HUES6 (cell line): ENCODE results near the gene SNRNP27.

Experiments used
- H3K27ac ChIP-seq: 2 replicates; pipeline ENCODE4 v1.7.0; 2013; ENCODE audit warnings: low read depth, mild to moderate bottlenecking, low read length, inconsistent platforms
- H3K27me3 ChIP-seq: 2 replicates; pipeline ENCODE4 v1.6.1; 2013; ENCODE audit warnings: low read length; ENCODE audit not compliant: control insufficient read depth, insufficient read depth
- H3K36me3 ChIP-seq: 2 replicates; pipeline ENCODE4 v1.6.1; 2013; ENCODE audit warnings: low read length; ENCODE audit not compliant: control insufficient read depth, insufficient read depth
- H3K4me1 ChIP-seq: 2 replicates; pipeline ENCODE4 v1.6.1; 2013; ENCODE audit warnings: low read length; ENCODE audit not compliant: control insufficient read depth, insufficient read depth
- H3K4me3 ChIP-seq: 2 replicates; pipeline ENCODE4 v1.5.1; 2013; ENCODE audit warnings: low read depth, low read length
- H3K9ac ChIP-seq: one replicate; pipeline ENCODE4 v1.6.1; 2013; ENCODE audit warnings: mild to moderate bottlenecking, low read length
- H3K9me3 ChIP-seq: 2 replicates; pipeline ENCODE4 v1.6.1; 2013; ENCODE audit warnings: low read depth, low read length; ENCODE audit not compliant: control insufficient read depth, insufficient read depth

The SNRNP27 gene

DNA sequence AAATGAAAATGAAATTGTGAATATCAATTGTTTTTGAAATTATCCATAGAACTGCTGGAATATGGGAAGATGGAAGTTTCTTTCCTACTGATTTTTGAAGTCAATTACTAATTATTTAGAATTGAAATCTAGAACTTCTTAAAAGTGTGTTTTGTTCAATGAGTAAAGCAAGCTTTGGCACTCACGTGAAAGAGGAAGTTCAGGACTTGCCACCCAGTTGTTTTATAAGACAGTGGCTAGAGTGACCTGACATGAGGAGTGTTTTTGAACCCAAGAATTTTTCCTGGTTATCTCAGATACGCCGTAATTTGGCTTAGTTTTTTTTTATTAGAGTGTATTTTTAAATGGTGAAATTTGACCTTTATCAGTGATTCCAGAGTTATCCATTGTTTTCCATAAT, 24.6 kb downstream of the SNRNP27 start:
- Histone ChIP-seq H3K4me3 (no peak overlapping the region), H3K9ac (no peak overlapping the region), H3K27me3 (peaks cover 7% of the 10 kb centered on the region; the same call in 1 of the 2 replicates), H3K27ac (no peak overlapping the region), H3K9me3 (no peaks in the 10 kb centered on the region), H3K36me3 (no peaks in the 10 kb centered on the region), H3K4me1 (no peaks in the 10 kb centered on the region)

DNA sequence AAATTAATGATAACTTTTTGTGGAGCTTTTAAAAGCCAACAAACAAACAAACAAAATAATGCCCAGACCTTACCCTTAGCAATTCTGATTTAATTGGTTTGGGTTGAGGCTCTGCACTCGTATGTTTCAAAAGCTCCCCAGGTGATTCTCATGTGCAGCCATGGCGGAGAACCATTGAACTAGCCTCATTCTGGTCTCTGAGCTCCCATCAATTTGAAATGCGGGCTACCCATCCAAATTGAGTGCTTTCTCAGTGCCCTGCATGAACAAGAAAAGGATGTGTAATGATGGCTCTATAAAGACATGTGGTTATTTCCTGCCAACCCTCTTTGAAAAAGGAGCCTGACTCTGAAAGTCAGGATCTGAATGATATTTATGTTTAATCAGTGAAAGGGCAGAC, 29.4 kb downstream of the SNRNP27 start:
- no peak overlapping the region for H3K27ac ChIP-seq
- no peaks in the 10 kb centered on the region for H3K27me3 ChIP-seq
- no peaks in the 10 kb centered on the region for H3K4me1 ChIP-seq

DNA sequence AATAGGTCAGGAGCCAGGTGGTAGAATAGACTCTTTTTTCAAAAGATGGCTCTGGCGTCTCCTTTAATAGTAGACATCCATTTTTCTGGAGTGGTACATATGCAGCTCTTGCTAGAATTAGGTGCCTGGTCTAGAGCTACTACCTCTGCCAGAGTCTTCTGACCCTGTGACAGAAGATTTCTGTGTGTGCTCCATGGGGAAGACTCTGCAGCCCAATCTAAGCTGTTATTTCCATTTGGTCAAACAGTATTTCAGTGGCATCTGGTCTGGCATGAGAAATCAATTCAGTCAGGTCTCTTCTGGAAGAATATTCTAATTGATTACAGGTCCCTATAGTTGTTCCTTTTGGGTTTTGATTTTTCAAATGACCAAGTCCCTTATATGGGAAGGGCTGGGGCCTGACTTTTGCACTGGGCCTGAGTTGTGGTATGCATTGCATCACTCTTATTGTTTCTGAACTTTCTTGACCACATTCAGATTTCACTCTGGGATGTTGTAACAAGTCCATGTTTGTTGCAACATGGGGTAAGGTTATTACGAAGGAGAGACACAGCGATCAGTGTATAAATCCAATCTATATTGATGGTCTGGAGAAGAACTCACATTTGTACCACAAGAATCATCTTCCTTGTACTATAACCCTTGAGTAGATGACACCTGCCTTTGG, 33.2 kb downstream of the SNRNP27 start:
- no peaks in the 10 kb centered on the region for H3K9me3 ChIP-seq
- H3K4me3 ChIP-seq, result no peak overlapping the region
- H3K27ac ChIP-seq, result no peak overlapping the region
- no peaks in the 10 kb centered on the region for H3K27me3 ChIP-seq
- H3K4me1 ChIP-seq, result no peaks in the 10 kb centered on the region
- no peaks in the 10 kb centered on the region for H3K36me3 ChIP-seq
- H3K9ac ChIP-seq, result no peak overlapping the region

More for the DNA sequence above, 29.4 kb downstream of the SNRNP27 start:
- Histone ChIP-seq H3K36me3 (no peaks in the 10 kb centered on the region), H3K9ac (no peak overlapping the region), H3K4me3 (no peak overlapping the region), H3K9me3 (no peaks in the 10 kb centered on the region)

DNA sequence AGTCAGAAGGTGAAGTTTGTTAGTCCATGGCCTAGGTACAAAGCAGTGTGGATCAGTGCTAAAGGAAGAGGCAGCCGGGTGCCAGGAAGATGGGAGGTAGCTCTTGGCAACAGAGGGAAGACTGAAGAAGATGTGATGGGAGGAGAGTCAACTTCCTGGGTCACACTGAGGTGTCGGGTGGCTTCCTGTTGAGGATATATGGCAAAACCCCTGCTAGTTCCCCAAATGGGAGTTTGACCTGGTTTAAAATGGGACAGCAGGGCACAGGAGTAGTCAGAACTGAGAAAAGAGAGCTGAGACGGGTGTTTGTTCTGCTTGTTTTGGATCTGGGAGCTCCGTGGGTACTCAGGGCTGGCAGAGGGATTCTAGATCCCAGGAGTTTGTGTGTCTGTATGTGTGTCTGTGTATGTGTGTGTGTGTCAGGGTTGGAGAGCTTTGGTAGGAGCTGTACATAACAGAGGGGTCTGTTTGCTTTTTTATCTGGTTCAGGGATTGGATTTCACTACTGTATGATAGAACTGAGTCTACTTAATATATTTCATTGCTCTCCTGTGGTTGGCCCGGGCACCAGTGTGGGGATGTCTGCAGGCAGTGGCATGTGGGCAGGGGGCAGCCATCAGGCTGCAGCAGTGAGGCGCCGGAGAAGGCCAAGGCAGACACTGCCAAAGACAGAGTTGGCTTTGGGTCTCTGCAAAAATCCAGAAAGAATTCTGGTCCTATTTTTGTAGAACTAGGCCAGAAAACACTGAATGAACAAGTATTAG, 38.3 kb downstream of the SNRNP27 start:
- no peaks in the 10 kb centered on the region for H3K27me3 ChIP-seq
- no peak overlapping the region for H3K9ac ChIP-seq
- no peak overlapping the region for H3K27ac ChIP-seq
- H3K9me3 ChIP-seq, result no peaks in the 10 kb centered on the region
- no peak overlapping the region for H3K4me3 ChIP-seq
- peaks cover 3% of the 10 kb centered on the region; the same call in 1 of the 2 replicates for H3K36me3 ChIP-seq
- H3K4me1 ChIP-seq, result peaks cover 4% of the 10 kb centered on the region; the same call in 1 of the 2 replicates

DNA sequence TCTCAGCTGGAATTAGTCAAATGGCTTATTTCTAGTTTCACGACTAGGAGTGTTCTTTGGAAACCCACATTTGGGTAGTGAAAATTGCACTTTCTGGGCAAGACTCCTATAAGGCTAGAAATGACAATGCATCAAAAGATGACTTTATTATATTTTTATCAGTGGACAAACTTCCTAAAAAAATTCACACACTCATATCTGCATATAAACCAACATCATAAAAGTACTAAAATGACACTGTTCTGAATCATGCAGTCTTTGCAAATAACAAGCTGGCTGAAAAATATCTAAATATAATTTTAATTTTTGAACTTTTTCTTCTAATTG, 38.8 kb downstream of the SNRNP27 start:
- H3K9ac ChIP-seq, result no peak overlapping the region
- no peaks in the 10 kb centered on the region for H3K27me3 ChIP-seq
- no peak overlapping the region for H3K27ac ChIP-seq
- H3K4me3 ChIP-seq, result no peak overlapping the region
- H3K4me1 ChIP-seq, result peaks cover 7% of the 10 kb centered on the region; the same call in 1 of the 2 replicates
- H3K36me3 ChIP-seq, result peaks cover 3% of the 10 kb centered on the region; the same call in 1 of the 2 replicates
- no peaks in the 10 kb centered on the region for H3K9me3 ChIP-seq

DNA sequence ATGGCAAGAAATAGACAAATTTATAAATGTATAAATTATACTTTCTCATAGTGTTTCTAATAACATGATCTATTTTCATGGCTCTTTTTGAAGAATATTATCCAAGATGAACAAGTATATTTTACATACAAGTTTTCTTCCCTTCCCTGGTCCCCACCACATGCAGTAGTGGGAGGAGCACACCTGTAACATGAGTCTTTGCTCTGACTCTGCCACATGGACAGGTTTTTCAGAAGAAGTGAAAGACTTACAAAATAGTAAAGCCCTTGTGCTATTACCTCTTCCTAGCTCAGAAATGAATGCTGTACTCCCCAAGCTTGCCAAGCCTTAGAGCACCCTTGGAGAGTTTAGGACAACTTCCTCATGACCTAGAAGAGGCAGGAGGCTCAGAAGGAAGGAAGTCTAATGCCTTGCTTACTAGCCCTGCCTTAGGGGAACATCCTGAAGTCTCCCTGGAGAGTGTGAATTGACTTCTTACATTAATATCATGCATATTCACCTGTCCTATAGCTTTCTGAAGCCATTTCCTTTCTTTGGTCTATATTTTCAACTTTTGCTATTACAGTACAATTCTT, 39.6 kb downstream of the SNRNP27 start:
- Histone ChIP-seq H3K27me3 (no peaks in the 10 kb centered on the region), H3K9me3 (no peaks in the 10 kb centered on the region), H3K27ac (no peak overlapping the region), H3K4me3 (no peak overlapping the region), H3K4me1 (peaks cover 7% of the 10 kb centered on the region; the same call in 1 of the 2 replicates), H3K36me3 (peaks cover 8% of the 10 kb centered on the region), H3K9ac (no peak overlapping the region)

DNA sequence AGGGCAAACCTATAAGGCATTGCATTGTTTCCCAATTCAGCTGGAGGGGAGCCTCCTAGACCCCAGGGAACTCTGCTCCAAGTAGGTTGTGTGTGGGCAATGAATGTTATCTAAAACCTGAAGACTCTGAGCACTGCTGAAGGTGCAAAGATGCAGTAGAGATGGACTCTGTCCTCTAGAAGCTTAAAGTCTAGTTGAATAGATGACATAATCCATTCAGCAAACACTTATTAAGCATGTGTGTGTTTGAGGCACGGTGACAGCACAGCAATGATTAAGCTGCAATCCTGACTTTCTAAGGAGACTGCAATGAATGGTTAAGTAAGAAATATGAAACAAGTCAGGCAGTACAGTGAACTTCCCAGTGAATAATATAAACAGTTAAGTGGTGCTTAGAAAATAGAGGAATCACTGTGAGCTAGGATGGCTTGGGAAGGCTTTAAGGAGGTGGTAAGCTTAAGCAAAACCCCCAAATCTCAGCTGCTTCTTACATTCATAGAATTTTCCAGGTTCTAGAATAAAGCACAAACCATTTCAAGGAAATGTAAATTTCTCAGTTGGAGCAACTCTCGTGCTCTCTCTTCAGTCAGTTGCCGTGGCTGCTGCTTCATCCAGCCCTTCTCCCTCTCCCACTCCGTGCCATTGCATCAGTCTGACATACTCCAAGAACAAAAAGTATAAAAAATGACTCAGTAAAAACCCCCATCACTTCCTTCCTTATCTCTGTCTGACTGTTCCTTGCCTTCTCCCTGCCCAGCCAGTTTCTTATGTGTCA, 40.3 kb downstream of the SNRNP27 start:
- H3K4me1 ChIP-seq, result peaks cover 7% of the 10 kb centered on the region; the same call in 1 of the 2 replicates
- peaks cover 8% of the 10 kb centered on the region for H3K36me3 ChIP-seq
- H3K9me3 ChIP-seq, result no peaks in the 10 kb centered on the region
- H3K4me3 ChIP-seq, result no peak overlapping the region
- H3K27me3 ChIP-seq, result no peaks in the 10 kb centered on the region
- no peak overlapping the region for H3K9ac ChIP-seq
- no peak overlapping the region for H3K27ac ChIP-seq

DNA sequence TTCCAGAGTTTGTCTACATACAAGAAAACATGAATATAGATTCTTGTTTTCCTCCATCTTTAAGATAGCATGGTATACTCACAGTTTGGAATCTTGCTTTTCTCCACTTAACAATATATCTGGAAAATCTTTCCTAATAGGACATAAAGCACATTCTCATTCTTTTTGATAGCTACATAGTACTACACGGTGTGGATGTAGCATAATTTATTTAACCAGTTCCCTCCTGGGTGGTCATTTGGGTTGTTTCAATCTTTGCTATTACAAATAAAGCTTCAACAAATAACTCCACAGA, 40.8 kb downstream of the SNRNP27 start:
- Histone ChIP-seq H3K27ac (no peak overlapping the region), H3K9ac (no peak overlapping the region), H3K27me3 (no peaks in the 10 kb centered on the region)

DNA sequence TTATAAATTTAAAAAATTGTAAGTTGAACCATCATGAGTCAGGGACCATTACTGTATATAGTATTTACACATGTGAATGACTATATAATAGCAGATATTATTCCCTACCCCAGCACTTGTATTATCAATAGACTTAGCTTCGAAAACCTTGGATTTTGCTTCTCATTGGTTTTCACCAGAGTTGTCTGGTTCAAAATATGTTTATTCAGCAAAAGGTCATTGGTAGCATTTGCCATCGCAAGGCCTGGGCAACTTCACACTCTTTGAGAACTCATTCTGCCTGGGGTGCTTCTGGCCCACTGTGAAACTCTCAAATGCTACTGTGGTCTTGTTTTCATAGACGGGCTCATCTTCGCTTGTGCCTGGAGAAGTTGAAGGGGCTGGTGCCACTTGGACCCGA, 41.3 kb downstream of the SNRNP27 start:
- peaks cover 8% of the 10 kb centered on the region for H3K36me3 ChIP-seq
- H3K4me3 ChIP-seq, result no peak overlapping the region
- H3K9me3 ChIP-seq, result no peaks in the 10 kb centered on the region
- no peak overlapping the region for H3K9ac ChIP-seq
- H3K4me1 ChIP-seq, result peaks cover 7% of the 10 kb centered on the region; the same call in 1 of the 2 replicates
- H3K27ac ChIP-seq, result no peak overlapping the region
- no peaks in the 10 kb centered on the region for H3K27me3 ChIP-seq

More for the DNA sequence above, 40.8 kb downstream of the SNRNP27 start:
- Histone ChIP-seq H3K4me3 (no peak overlapping the region), H3K36me3 (peaks cover 8% of the 10 kb centered on the region), H3K9me3 (no peaks in the 10 kb centered on the region), H3K4me1 (peaks cover 7% of the 10 kb centered on the region; the same call in 1 of the 2 replicates)

DNA sequence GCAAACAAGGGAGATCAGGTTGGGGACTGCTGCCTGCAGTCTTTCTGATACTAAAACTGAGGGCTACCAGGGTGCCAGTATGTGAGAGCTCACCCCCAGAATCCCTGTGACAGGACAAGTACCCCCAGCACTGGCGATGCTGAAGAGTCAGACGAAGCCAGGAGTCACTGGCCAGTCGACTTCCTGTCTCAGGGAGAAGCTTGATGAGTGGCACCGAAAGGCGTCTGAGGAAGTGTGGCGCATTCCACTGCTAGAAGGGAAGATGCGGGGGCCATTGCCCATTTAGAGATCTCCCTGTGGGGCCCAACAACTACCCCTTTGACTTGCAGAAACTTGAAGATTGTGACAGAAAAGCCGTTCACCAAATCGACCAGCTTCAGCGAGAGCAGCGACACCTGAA, 43.1 kb downstream of the SNRNP27 start:
- Histone ChIP-seq H3K9ac (no peak overlapping the region), H3K4me1 (peaks cover 7% of the 10 kb centered on the region; the same call in 1 of the 2 replicates), H3K27ac (no peak overlapping the region), H3K4me3 (no peak overlapping the region), H3K36me3 (peaks cover 8% of the 10 kb centered on the region), H3K9me3 (no peaks in the 10 kb centered on the region), H3K27me3 (no peaks in the 10 kb centered on the region)
